Fibroblast of peridontal ligament (primary cell): ENCODE measurements around the gene LSMEM2.
"Not testable (repeated sequence)": the region's sequence is repeated elsewhere in the genome, so short reads cannot be mapped to it uniquely, and the experiment has no call there.

ENCODE experiments used
- DNase-seq: peaks from one replicate; pipeline ENCODE4 v3.0.0-alpha.2; 2010; ENCODE audit errors: extremely low read depth

The LSMEM2 gene

GRCh38 chr3:50278123-50278879 is 586 bp upstream of the LSMEM2 start:
- DNase-seq: no peak

GRCh38 chr3:50279255-50280016 is 549 bp downstream of the LSMEM2 start:
- no peak for DNase-seq

GRCh38 chr3:50284121-50284520 is 5.2 kb downstream of the LSMEM2 start:
- not testable (repeated sequence) for DNase-seq

- DNase-seq: no peak
These were observed 7.7 kb downstream of the LSMEM2 start for GRCh38 chr3:50286322-50287227.

GRCh38 chr3:50287262-50287661 is 8.4 kb downstream of the LSMEM2 start:
- no peak for DNase-seq

GRCh38 chr3:50288387-50289007 is 9.6 kb downstream of the LSMEM2 start:
- no peak for DNase-seq

GRCh38 chr3:50289130-50289529 is 10.2 kb downstream of the LSMEM2 start:
- DNase-seq: no peak

- no peak for DNase-seq
These were observed 11.3 kb downstream of the LSMEM2 start for GRCh38 chr3:50290161-50290641.

- peak; percentile 95 for DNase-seq
These were observed 13.5 kb downstream of the LSMEM2 start, which contains the start of gene IFRD2 for GRCh38 chr3:50292159-50293078. TSS of gene IFRD2 (minus strand) at chr3:50292429. CDS start at chr3:50292274, 155 bp downstream.

GRCh38 chr3:50293079-50293801 is 14.4 kb downstream of the LSMEM2 start:
- no peak for DNase-seq

GRCh38 chr3:50294089-50294488 is 15.2 kb downstream of the LSMEM2 start:
- DNase-seq: no peak

GRCh38 chr3:50294492-50295403 is 15.9 kb downstream of the LSMEM2 start:
- DNase-seq: no peak

- no peak for DNase-seq
These were observed 16.9 kb downstream of the LSMEM2 start for GRCh38 chr3:50295553-50296431.

GRCh38 chr3:50296721-50297383 is 18.0 kb downstream of the LSMEM2 start:
- no peak for DNase-seq

GRCh38 chr3:50297384-50297775 is 18.5 kb downstream of the LSMEM2 start:
- no peak for DNase-seq

- DNase-seq: no peak
These were observed 19.2 kb downstream of the LSMEM2 start for GRCh38 chr3:50297896-50298725.
